DLD1 (cell line): ENCODE measurements around the gene EDIL3.

Source experiments
- in situ Hi-C: cut with HindIII; loops from 2 replicates; pipeline ENCODE4 v1.10.0; 2017; ENCODE audit warnings: low sequenced_read_pairs

Gene EDIL3

DNA sequence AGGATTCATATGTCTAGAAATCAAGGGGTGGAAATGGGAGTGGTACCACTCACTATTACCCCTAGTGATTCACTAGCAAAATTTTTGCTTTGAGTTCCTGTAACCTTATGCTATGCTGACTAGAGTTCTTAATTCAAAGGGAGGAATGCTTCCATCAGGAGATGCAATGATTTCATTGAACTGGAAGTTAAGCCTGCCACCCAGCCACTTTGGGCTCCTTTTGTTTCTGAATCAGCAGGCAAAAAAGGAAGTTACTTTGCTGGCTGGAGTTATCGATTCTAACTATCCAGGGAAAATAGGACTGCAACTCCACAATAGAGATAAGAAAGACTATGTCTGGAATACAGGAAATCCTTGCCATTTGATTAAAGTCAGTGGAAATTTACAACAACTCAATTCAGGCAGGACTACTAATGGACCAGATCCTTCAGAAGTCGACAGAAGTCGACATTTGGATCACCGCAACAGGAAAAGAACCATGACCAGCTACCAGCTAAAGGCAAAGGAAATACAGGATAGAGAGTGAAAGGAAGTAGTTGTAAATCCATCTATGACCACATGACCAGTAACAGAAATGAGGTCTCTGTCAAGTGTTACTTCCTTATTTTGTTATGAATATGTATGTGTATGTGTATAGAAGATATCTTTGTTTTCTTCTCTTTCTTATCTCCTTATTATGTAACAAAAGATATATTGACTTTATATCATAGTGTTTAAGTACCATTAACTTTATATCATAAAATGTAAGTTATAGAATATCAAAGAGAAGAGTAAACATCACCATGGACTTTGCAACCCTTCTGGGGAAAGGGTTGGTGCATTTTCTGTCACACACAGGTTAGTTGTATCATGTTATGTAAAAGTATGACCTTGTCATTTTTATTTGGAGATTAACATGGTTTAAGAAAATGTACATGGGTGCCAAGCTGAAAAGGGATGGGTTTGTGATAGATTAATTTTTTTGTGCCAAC is 465.3 kb downstream of the EDIL3 start:
- in situ Hi-C loops: no loop called here

- in situ Hi-C loops: no loop called here
These were observed 467.3 kb downstream of the EDIL3 start for GRCh38 chr5:83917261-83917908.

- in situ Hi-C loops: no loop called here
These were observed 469.8 kb downstream of the EDIL3 start for GRCh38 chr5:83914662-83915418.

DNA sequence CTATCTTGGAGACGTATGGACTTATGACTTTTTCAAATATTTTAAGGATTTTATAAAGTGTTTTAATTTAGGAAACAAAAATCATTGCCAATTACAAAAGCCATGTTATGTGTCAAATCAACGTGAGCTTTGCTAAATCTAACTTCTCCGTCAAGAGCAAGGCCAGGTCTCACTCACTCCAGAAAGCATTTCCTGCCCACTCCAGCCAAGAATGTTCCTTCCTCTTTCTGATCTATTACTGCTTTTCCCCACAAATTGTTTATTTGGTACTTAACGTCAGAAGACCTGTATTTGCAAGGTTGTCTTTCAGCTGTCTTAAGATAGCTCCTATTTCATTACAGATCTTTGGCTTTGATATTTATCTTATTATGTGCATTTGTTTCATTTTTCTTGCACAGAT is 470.5 kb downstream of the EDIL3 start:
- in situ Hi-C loops: no loop called here

- in situ Hi-C loops: no loop called here
These were observed 471.1 kb downstream of the EDIL3 start for GRCh38 chr5:83913593-83913992.

DNA sequence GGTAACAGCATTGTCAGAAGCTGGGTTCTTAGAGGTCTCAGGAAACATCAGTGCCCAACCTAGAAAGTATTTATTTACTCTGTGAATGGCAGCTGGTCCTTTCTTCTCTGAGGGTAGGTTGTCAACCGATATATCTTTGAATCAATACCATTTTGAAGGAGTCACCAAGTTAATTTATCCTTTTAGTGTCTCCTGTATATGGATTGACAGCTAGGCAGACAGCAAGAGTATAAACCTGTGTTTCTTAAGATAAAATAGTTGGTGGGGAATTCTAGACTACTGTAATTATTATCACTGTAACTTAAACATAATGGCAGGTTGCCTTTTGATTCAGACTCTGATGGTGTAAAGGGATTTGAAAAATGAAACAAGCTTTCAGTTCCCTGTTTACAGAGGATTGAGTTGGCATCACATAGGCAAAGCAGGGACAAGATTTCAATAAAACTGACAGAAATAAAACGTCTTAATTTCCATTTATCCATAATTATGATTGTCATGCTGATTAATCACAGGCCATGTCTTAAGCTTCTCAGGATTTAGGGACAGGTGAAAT is 473.2 kb downstream of the EDIL3 start:
- in situ Hi-C loops: no loop called here

DNA sequence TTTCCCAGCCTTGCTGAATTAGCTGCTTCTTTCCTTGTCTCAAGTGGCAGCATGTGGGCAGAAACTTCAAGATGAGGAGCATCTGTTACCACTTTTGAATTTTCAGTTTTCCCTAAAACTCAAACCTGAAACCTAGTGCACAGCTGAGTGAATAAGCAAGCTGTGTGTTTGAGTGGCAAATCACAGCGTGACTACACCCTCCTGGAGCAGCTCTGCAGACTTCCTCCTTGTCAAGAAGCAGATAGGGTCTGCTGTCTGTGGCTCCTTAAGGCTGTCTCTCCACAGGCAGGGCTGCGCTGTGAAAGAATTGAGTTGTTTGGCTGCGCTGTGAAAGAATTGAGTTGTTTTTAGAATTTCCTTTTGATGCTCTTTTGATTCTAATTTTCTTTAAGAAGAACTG is 484.4 kb downstream of the EDIL3 start:
- in situ Hi-C loops: no loop called here

GRCh38 chr5:83899326-83899970 is 485.2 kb downstream of the EDIL3 start:
- in situ Hi-C loops: no loop called here

GRCh38 chr5:83895860-83896259 is 488.8 kb downstream of the EDIL3 start:
- in situ Hi-C loops: no loop called here

DNA sequence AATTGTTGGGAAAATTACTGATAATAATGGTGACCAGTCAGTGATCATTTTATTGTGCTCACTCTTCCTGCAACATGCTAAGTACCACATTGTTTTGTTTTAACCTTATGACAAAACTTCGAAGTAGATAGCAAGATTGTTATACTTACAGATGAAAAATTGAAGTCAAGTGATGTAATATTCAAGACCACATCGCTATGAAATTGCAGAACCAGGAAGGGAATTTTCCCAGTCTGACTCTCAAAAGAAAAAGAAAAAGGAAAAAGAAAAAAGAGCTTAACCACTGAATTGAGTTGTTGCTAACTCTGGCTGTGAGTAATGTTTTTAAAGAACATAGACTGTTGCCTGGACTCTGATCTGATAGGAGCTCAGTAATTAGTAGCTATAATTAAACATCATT is 493.4 kb downstream of the EDIL3 start:
- in situ Hi-C loops: no loop called here
